Panc1 (cell line): ENCODE data around the gene C12orf76.
"Not testable (repeated sequence)": the region's sequence is repeated elsewhere in the genome, so short reads cannot be mapped to it uniquely, and the experiment has no call there.

Experiments used
- POLR2AphosphoS5 ChIP-seq: IDR thresholded peaks from 2 replicates; pipeline ENCODE4 v1.6.1; 2012; ENCODE audit warnings: mild to moderate bottlenecking, low read depth, low read length, moderate library complexity
- TCF7L2 ChIP-seq: IDR thresholded peaks from 2 replicates; pipeline ENCODE4 v1.6.1; 2011; ENCODE audit warnings: mild to moderate bottlenecking, low read depth, low read length, inconsistent platforms
- TF ChIP-seq, protein P1 (sequence below): fragments of 450-650 bp; IDR thresholded peaks from 2 replicates; pipeline ENCODE4 v1.5.1; 2017; ENCODE audit warnings: mild to moderate bottlenecking
- TF ChIP-seq, protein P2 (sequence below), 2 experiments: IDR thresholded peaks; 2 replicates each; pipeline ENCODE4 v1.6.1; 2011 to 2012; ENCODE audit warnings: low read depth in 2 of 2, control low read depth in 1 of 2, low read length in 1 of 2, mild to moderate bottlenecking in 1 of 2, moderate library complexity in 1 of 2; ENCODE audit not compliant: insufficient read depth in 1 of 2

DNA sequence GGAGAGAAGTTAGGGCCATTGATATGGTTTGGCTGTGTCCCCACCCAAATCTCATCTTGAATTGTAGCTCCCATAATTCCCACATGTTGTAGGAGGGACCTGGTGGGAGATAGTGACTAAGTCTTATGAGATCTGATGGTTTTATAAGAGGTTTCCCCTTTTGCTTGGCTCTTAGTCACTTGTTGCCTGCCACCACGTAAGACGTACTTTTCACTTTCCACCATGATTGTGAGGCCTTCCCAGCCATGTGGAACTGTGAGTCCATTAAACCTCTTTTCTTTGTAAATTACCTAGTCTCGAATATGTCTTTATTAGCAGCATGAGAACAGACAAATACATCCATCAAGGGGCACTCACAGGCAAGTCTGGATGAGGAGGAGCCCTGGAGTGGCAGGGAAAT lies 8.3 kb upstream of the C12orf76 start:
- TF ChIP-seq POLR2AphosphoS5, TCF7L2: not testable (repeated sequence)
- TF ChIP-seq, protein P1, sequence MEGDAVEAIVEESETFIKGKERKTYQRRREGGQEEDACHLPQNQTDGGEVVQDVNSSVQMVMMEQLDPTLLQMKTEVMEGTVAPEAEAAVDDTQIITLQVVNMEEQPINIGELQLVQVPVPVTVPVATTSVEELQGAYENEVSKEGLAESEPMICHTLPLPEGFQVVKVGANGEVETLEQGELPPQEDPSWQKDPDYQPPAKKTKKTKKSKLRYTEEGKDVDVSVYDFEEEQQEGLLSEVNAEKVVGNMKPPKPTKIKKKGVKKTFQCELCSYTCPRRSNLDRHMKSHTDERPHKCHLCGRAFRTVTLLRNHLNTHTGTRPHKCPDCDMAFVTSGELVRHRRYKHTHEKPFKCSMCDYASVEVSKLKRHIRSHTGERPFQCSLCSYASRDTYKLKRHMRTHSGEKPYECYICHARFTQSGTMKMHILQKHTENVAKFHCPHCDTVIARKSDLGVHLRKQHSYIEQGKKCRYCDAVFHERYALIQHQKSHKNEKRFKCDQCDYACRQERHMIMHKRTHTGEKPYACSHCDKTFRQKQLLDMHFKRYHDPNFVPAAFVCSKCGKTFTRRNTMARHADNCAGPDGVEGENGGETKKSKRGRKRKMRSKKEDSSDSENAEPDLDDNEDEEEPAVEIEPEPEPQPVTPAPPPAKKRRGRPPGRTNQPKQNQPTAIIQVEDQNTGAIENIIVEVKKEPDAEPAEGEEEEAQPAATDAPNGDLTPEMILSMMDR, result not testable (repeated sequence)
- TF ChIP-seq, protein P2, sequence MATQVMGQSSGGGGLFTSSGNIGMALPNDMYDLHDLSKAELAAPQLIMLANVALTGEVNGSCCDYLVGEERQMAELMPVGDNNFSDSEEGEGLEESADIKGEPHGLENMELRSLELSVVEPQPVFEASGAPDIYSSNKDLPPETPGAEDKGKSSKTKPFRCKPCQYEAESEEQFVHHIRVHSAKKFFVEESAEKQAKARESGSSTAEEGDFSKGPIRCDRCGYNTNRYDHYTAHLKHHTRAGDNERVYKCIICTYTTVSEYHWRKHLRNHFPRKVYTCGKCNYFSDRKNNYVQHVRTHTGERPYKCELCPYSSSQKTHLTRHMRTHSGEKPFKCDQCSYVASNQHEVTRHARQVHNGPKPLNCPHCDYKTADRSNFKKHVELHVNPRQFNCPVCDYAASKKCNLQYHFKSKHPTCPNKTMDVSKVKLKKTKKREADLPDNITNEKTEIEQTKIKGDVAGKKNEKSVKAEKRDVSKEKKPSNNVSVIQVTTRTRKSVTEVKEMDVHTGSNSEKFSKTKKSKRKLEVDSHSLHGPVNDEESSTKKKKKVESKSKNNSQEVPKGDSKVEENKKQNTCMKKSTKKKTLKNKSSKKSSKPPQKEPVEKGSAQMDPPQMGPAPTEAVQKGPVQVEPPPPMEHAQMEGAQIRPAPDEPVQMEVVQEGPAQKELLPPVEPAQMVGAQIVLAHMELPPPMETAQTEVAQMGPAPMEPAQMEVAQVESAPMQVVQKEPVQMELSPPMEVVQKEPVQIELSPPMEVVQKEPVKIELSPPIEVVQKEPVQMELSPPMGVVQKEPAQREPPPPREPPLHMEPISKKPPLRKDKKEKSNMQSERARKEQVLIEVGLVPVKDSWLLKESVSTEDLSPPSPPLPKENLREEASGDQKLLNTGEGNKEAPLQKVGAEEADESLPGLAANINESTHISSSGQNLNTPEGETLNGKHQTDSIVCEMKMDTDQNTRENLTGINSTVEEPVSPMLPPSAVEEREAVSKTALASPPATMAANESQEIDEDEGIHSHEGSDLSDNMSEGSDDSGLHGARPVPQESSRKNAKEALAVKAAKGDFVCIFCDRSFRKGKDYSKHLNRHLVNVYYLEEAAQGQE (IDR thresholded peaks at IDR 0.05; ENCODE audit: insufficient read depth in 1 of 2, low read depth in 2 of 2, low read length in 1 of 2), result not testable (repeated sequence)
